HG02938 (cell line): ENCODE results near the gene SHROOM3.
"Not testable (repeated sequence)": the region's sequence is repeated elsewhere in the genome, so short reads cannot be mapped to it uniquely, and the experiment has no call there.

Source experiments
- ATAC-seq: cut with Tn5 transposase; IDR thresholded peaks from one replicate; pipeline ENCODE4 v1.9.1; 2021; ENCODE audit warnings: mild to moderate bottlenecking, moderate library complexity; ENCODE audit not compliant: unreplicated experiment

The SHROOM3 gene

DNA sequence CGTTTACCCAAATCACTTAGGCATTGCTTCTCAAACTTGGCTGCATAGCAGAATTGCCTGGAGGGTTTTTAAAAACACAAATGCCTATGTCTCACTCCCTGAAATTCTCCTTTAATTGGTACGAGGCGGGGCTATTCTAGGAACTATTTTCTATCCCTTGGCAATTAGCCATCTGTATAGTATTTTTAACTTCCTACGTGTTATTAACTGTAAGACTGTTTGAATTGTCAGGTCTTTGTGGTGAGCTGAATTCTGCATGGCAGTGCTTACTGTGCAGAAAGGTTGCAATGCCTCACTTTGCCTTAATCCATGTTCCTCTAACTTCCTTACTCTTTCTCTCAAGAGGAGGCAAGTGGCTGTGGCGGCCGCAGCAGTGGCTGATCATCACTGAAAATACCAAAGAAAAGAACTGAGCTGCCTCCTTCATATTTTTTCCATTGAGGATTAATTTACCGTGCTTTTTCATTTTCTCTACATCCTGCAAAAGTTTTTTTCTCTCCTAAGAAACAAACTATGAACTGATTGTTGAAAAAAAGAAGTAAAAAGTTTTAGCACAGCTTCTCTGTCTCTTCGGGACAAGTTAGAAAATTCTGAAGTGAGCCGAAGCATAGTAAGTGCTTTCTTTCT lies at the start of gene SHROOM3:
Gene SHROOM3 (plus strand): TSS at position 329 of the 627 bp plus-strand sequence. CDS start 824 bp downstream, outside the sequence.
- ATAC-seq: no peak

DNA sequence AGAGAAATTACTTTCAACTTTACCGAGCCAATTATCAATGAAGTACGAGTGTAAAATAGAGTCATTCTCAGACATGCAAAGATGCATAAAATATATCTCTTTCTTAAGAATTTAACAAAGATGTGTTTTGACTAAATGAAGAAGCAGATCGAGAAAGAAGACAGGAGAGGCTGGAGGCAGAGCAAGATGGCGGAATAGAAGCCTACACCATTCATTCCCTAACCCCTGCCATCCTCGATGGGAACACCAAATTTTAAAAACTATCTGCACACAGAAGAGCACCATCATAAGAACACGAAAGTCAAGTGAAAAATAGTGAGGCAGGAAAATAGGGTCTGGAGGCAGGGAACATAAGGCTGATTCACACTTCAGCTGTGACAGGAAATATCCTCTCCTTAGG lies 49.1 kb upstream of the SHROOM3 start:
- no peak for ATAC-seq

DNA sequence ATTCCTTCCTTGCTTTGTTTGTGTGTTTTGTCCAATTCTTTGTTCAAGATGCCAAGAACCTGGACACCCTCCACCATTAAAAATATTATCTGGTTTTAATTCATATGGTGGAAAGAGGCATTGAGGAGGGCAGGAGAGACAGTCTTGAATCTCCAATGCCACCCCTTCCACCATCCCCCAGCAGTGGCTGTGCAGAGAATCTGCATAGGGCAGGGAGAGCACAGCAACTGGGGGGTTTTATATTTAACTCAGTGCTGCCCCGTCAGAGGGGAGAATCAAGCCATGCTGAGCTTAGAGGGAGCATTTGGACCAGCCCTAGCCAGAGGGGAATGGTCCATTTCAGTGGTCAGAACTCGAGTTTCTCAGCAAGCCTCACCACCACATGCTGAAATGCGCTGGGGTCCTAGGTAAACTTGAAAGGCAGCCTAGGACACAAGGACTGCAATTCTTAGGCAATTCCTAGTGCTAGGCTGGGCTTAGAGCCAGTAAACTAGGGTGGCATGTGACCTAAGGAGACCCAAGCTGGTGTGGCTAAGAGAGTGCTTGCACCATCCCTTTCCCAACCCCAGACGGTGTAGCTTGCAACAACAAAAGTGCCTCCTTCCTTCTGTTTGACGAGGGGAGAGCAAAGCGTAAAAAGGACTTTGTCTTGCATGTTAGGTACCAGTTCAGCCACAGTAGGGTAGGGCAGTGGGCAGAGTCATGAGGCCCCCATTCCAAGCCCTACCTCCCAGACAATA lies 48.3 kb upstream of the SHROOM3 start:
- no peak for ATAC-seq

GRCh38 chr4:76388160-76388908 lies 46.7 kb upstream of the SHROOM3 start:
- ATAC-seq: no peak

- ATAC-seq: no peak
Observed at GRCh38 chr4:76401654-76402053, 33.4 kb upstream of the SHROOM3 start.

DNA sequence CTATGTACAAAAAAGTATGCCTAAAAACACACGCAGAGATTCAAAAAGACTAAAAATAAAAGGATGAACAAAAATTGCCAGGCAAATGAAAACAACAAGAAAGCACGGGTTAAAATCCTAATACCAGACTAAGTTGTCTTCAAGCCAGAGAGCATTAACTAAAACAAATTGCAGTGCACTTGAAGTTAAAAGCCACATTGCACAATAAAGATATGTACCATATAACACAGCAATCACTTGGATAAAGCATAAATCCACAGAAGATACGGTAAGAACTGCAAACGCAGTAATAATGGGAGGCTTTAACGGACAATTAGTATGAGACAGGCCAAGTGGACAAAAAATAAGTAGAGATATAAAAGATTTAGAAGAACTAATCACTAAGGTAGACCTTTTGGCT lies 28.9 kb upstream of the SHROOM3 start:
- no peak for ATAC-seq

- no peak for ATAC-seq
Observed at GRCh38 chr4:76407440-76408119, 27.4 kb upstream of the SHROOM3 start.

DNA sequence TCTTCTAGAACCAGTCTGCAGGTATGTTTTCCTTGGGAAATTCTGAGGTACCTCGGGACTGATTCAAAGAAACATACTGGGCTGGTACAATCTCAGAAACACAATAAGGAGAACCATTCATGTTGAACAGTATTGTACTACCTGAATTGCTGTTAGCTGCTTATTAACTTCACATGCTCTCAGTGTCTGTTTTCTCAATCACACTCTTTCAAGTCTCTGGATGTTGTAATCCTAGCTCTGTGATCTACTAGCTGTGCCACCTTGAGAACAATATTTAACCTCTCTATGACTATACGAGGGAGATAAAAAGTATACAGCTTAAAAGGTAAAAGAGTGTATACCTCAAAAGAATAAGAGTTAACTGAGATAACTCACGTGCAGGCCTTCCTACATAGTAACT lies 24.4 kb upstream of the SHROOM3 start:
- no peak for ATAC-seq

DNA sequence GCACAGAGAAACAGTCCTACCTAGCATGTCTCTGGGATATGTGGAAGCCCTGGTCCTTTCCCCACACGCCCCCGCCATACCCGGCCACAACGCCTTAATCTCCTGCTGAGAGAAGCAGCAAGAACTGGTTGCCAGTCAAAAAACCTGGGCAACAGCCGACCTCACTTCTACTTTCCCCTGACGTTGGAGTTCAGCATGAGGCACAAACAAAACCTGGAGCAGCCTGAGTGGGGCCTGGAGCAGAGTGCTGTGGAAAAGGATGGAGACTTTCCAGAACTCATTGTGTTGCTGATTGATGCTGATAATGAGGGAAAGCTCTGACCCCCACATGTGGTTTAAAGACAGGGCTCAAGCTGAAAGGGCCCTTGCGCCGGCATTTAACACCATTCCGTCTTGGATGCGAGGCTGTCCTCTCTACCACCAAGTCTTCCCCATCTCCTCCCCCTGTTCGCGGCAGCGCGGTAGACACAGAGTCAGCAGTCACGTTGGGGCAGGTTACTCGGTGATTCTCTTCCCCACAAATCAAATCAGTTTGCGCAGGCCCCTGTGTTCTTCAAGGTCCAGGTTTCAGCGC lies 14.8 kb upstream of the SHROOM3 start:
- no peak for ATAC-seq

DNA sequence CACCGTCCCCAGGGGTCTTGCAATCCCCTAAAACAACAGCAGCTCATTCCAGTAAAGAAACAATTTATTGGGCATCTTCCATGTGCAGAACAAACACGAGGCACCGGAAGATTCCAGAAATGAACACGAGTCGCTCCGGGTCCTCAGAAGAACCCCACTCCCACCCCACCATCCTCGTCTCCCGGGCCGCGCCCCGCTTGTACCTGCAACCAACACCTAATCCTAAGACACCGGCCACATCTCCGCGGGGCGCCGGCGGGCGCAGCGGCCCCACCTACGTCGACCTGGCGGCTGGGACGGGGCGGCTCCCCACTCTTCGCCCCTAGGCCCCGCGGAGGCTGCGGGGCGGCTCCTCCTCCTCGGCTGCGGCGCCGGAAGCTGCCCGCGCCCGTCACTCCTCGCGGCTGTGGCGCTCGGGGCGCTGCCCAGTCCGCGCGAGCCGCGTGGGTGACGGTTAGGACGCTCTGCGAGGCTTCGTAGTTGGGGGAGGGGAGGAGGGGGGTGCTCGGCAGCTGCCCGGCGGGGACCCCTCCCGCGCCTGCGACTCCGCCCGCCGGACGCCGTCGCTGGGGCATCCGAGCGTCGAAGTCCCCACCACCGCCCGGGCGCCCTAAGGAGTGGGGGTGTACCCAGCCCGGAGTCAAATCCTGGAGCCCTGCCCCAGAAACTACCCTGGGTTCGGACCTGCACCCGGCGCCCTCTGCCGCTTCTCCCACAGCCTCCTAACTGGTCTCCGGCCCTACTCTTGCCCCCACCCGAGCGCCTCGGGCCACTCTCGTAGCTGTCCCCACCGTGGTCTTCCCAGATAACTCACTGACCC lies 14.1 kb upstream of the SHROOM3 start, which contains the start of gene CCDC158:
Gene CCDC158 (minus strand): TSS at position 380 of the 820 bp plus-strand sequence. CDS start 17,934 bp downstream, outside the sequence.
- no peak for ATAC-seq

DNA sequence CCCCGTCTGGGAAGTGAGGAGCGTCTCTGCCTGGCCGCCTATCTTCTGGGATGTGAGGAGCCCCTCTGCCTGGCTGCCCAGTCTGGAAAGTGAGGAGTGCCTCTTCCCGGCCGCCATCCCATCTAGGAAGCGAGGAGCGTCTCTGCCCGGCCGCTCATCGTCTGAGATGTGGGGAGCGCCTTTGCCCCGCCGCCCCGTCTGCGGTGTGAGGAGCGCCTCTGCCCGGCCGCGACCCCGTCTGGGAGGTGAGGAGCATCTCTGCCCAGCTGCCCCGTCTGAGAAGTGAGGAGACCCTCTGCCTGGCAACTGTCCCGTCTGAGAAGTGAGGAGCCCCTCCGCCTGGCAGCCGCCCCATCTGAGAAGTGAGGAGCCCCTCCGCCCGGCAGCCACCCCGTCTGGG lies 11.9 kb upstream of the SHROOM3 start:
- ATAC-seq: not testable (repeated sequence)

DNA sequence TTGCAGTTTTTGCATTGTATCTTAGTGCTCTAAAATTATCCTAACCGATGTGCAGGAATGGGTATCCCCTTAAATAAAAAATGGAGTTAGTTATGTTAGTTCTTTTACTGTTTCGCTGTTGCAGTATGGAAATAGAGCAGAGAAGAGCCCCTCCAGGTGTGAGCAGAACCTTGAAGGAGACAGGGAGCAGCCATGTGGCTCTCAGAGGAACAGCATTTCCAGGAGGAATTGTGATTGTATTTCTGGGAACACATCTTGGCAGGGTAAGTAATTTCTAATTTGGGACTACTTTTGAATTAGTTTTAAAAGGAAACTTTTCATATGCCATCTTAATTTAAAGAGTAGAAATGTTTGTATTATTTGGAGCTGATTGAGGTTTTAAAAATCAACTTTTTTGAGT lies 8.8 kb upstream of the SHROOM3 start:
- ATAC-seq: no peak

DNA sequence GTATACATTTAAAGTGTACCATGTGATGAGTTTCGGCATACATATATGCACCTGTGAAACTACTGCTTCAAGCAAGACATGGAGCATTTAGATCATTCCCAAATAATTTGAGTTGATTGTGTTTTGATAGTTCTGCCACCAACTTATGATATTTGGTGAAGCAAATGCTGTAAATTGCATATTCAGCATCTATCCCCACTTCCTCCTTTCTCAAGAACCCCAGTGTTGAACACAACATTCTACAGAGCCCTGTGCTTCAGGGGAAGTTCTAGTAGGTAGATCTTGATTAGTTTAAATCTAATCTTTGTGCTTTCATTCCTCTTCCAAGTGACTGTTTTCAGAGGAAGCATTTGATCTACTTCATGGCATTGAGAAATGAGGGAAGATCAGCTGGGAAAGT lies 5.4 kb upstream of the SHROOM3 start:
- ATAC-seq: no peak

GRCh38 chr4:76430519-76431388 lies 4.3 kb upstream of the SHROOM3 start:
- ATAC-seq: no peak

DNA sequence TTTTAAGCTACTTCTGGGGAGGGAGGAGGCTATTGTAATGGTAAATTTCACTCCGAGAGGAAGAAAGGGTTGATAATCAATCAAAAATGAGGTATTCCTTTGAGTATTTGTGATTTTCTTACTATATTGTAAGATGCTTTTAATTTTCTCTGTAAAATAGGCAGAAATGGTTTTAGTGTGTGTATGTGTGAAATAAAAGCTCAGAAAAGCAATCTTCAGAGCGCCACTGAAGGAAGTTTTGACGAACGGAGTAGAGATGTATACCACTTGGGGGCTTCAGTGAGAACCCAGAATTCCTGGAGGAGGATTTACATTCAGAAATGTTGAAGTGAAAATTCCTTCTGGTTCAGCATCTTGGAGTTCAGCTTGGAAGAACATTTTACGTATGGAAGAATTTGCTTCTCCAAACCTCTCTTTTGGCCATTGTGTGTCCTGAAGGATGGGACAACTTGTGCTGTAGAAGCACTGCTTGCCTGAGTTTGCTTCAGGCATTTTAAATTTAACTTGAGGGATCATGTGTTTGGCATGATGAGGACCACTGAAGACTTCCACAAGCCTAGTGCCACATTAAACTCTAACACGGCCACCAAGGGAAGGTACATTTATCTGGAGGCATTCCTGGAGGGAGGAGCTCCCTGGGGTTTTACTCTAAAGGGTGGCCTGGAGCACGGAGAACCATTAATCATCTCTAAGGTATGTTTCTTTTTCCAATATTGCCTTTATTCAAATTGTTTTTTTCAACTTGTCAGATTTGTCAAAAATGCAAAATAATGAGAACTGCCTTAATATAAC lies 695 bp downstream of the SHROOM3 start:
- ATAC-seq: no peak

DNA sequence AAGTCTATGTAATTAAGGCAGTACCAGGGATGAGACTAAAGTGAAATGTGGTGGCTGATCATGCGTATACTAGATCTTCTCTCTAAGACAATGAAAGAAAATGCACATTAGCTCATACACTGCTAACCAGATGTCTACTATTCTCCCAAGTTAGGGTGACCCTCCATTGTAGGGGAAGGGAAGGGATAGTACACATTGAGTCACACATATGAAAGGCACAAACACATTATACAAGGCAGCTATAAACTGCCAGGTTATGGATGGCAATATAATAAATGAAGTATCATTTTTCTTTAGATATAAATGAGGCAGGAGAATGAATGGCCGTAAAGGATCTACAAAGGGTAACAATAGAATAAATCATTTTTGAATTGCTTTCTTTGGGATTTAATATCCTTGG lies 4.5 kb downstream of the SHROOM3 start:
- no peak for ATAC-seq

DNA sequence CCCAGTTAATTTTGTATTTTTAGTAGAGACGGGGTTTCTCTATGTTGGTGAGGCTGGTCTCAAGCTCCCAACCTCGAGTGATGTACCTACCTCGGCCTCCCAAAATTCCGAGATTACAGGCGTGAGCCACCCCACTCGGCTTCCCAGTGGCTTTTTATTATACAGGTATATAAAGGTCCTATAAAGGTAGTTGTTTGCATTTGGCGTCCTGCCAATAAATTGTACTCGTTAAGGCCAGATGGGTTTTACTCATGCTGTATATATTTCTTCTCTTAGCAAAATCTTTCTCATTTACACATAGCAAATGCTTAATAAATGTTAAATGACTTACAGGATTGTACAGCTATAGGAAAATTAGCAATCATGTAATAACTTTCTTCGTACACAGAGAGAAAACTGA lies 6.9 kb downstream of the SHROOM3 start:
- ATAC-seq: no peak

DNA sequence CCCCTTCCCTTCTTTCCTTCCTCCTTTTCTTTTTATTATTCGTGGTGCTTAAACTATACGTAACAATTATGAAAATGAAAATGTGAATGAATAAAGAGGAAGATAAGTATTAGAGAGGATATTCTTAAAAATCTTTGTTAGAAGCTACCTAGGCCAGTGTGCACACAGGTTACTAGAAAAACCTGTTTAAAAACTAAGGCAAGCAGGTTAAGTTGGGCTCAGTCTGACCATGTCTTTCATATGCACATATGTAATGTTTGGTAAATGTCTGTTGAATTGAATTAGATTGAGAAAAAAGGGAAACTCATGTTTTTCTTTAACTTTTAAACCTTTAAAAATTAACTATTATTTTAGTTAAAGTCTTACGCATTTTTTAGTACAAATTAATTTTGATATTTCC lies 7.8 kb downstream of the SHROOM3 start:
- no peak for ATAC-seq
